Erythroblast (primary cell): ENCODE measurements around the gene MBOAT1.

Experiments
- GATA1 ChIP-seq: IDR thresholded peaks from 2 replicates; pipeline ENCODE4 v1.6.1; 2011; ENCODE audit warnings: low read depth, mild to moderate bottlenecking, control low read depth, low read length, moderate library complexity
- POLR2A ChIP-seq: IDR thresholded peaks from 2 replicates; pipeline ENCODE4 v1.6.1; 2011; ENCODE audit warnings: mild to moderate bottlenecking, low read length

GRCh38 chr6:20099156-20099555, 113.1 kb downstream of the MBOAT1 start:
- TF ChIP-seq POLR2A (no peak), GATA1 (no peak)
